GM12891 (cell line): ENCODE data around the gene IL17B.

ENCODE experiments used
- POLR2A ChIP-seq: IDR thresholded peaks from 2 replicates; pipeline ENCODE4 v1.6.1; 2011; ENCODE audit warnings: low read depth, low read length, control low read depth
- POLR2AphosphoS5 ChIP-seq: IDR thresholded peaks from 2 replicates; pipeline ENCODE4 v1.6.1; 2011; ENCODE audit warnings: low read depth, low read length, control low read depth

GRCh38 chr5:149399775-149400174 lies 20.7 kb upstream of the IL17B start:
- no peak for TF ChIP-seq POLR2A
- no peak for TF ChIP-seq POLR2AphosphoS5
